IMR-90 (cell line): ENCODE data around the gene SOX5. TPM values are rescaled to one million over a fixed set of nuclear protein-coding genes. Genes with fewer than 3 reads are reported as not detected.
A peak's percentile ranks its signal among the peaks of the same experiment; 100 is the strongest.

ENCODE experiments used
- ATAC-seq: fragments of 200-7000 bp; cut with Tn5 transposase; 2 replicates; pipeline ENCODE4 v1.9.1; 2020; ENCODE audit warnings: low read depth, mild to moderate bottlenecking, moderate library complexity
- BruUV-seq: library from RNA; stranded (reverse); fragments of 400-500 nt; replicated peaks from 2 replicates; lab custom pipeline; 2021; lab: Mats Ljungman, UMichigan
- CTCF ChIA-PET: fragments of 300-600 bp; formaldehyde crosslinking; extraction: SDS; loops from one replicate; lab custom pipeline; 2021; ENCODE audit warnings: antibody characterized with exemption; lab: Yijun Ruan, JAX
- POLR2A ChIA-PET: fragments of 300-600 bp; sonication (Branson Sonifier 250); formaldehyde crosslinking; loops from one replicate; lab custom pipeline; 2022; ENCODE audit warnings: antibody characterized with exemption; ENCODE audit not compliant: unreplicated experiment; lab: Charles Lee
- DNase-seq: peaks from one replicate; pipeline ENCODE4 v3.0.0; 2013
- H2AFZ ChIP-seq: replicated peaks from 2 replicates; pipeline ENCODE3; 2013; ENCODE audit warnings: low read length, mild to moderate bottlenecking; ENCODE audit not compliant: poor library complexity
- H2AK5ac ChIP-seq: 2 replicates; pipeline ENCODE4 v1.6.1; 2013; ENCODE audit warnings: low read depth, low read length, inconsistent platforms
- H2AK9ac ChIP-seq: replicated peaks from 2 replicates; pipeline ENCODE3; 2013; ENCODE audit warnings: mild to moderate bottlenecking, low read depth, low read length, moderate library complexity; ENCODE audit not compliant: poor library complexity
- H2BK120ac ChIP-seq: 2 replicates; pipeline ENCODE4 v1.6.1; 2013; ENCODE audit warnings: low read depth, low read length, inconsistent platforms
- H2BK15ac ChIP-seq: 3 replicates; pipeline ENCODE4 v1.6.1; 2013; ENCODE audit warnings: low read depth, low read length, inconsistent platforms
- H2BK20ac ChIP-seq: 2 replicates; pipeline ENCODE4 v1.6.1; 2013; ENCODE audit warnings: low read depth, mild to moderate bottlenecking, inconsistent platforms, low read length, moderate library complexity
- H2BK5ac ChIP-seq: 2 replicates; pipeline ENCODE4 v1.6.1; 2013; ENCODE audit warnings: mild to moderate bottlenecking, low read depth, low read length, inconsistent platforms; ENCODE audit not compliant: poor library complexity, severe bottlenecking
- H3K14ac ChIP-seq: replicated peaks from 2 replicates; pipeline ENCODE4 v1.6.1; 2013; ENCODE audit warnings: low read depth, low read length, inconsistent platforms
- H3K18ac ChIP-seq: 2 replicates; pipeline ENCODE4 v1.6.1; 2013; ENCODE audit warnings: low read depth, low read length, control low read depth
- H3K23ac ChIP-seq: 2 replicates; pipeline ENCODE4 v1.6.1; 2013; ENCODE audit warnings: low read depth, low read length, inconsistent platforms
- H3K27ac ChIP-seq: 2 replicates; pipeline ENCODE4 v1.5.1; 2013; ENCODE audit warnings: mild to moderate bottlenecking, control low read depth, low read length; ENCODE audit not compliant: insufficient read depth
- H3K27me3 ChIP-seq: 2 replicates; pipeline ENCODE4 v1.6.1; 2013; ENCODE audit warnings: low read length; ENCODE audit not compliant: control insufficient read depth, insufficient read depth
- H3K36me3 ChIP-seq: 2 replicates; pipeline ENCODE4 v1.6.1; 2013; ENCODE audit warnings: low read length, mixed read lengths; ENCODE audit not compliant: control insufficient read depth, insufficient read depth
- H3K4ac ChIP-seq: 2 replicates; pipeline ENCODE4 v1.6.1; 2013; ENCODE audit warnings: low read depth, low read length, inconsistent platforms
- H3K4me1 ChIP-seq: 2 replicates; pipeline ENCODE4 v1.6.1; 2013; ENCODE audit warnings: low read length, mixed read lengths; ENCODE audit not compliant: control insufficient read depth, insufficient read depth
- H3K4me2 ChIP-seq: 2 replicates; pipeline ENCODE4 v1.6.1; 2013; ENCODE audit warnings: low read depth, mild to moderate bottlenecking, control low read depth, low read length, moderate library complexity
- H3K4me3 ChIP-seq: 2 replicates; pipeline ENCODE4 v1.5.1; 2013; ENCODE audit warnings: low read depth, mild to moderate bottlenecking, control low read depth, low read length, moderate library complexity; ENCODE audit not compliant: insufficient read depth
- H3K56ac ChIP-seq: 2 replicates; pipeline ENCODE4 v1.6.1; 2013; ENCODE audit warnings: low read length, inconsistent platforms; ENCODE audit not compliant: insufficient read depth; ENCODE audit errors: extremely low read depth
- H3K79me1 ChIP-seq, 2 experiments: 2 replicates each; pipeline ENCODE4 v1.6.1; 2013; ENCODE audit warnings: low read length in 2 of 2, inconsistent platforms in 1 of 2, low read depth in 1 of 2
- H3K9ac ChIP-seq: 2 replicates; pipeline ENCODE4 v1.6.1; 2013; ENCODE audit warnings: low read depth, low read length, control low read depth
- H3K9me1 ChIP-seq: 2 replicates; pipeline ENCODE4 v1.6.1; 2013; ENCODE audit warnings: low read length, inconsistent platforms; ENCODE audit not compliant: insufficient read depth
- H3K9me3 ChIP-seq: 2 replicates; pipeline ENCODE4 v1.6.1; 2013; ENCODE audit warnings: low read length; ENCODE audit not compliant: control insufficient read depth, insufficient read depth
- H4K20me1 ChIP-seq: 2 replicates; pipeline ENCODE4 v1.6.1; 2013; ENCODE audit warnings: low read length, inconsistent platforms; ENCODE audit not compliant: insufficient read depth
- H4K5ac ChIP-seq: 2 replicates; pipeline ENCODE4 v1.6.1; 2013; ENCODE audit warnings: mild to moderate bottlenecking, low read depth, low read length, control low read depth
- H4K8ac ChIP-seq, 2 experiments: 2 replicates each; pipeline ENCODE4 v1.6.1; 2013; ENCODE audit warnings: low read depth in 2 of 2, low read length in 2 of 2, control low read depth in 1 of 2, inconsistent platforms in 1 of 2
- H4K91ac ChIP-seq: 2 replicates; pipeline ENCODE4 v1.6.1; 2013; ENCODE audit warnings: low read depth, low read length, inconsistent platforms; ENCODE audit not compliant: insufficient read depth
- BHLHE40 ChIP-seq: fragments of 150-350 bp; IDR thresholded peaks from 2 replicates; pipeline ENCODE4 v1.6.1; 2016; ENCODE audit warnings: mild to moderate bottlenecking, low read depth, low read length
- CEBPB ChIP-seq: IDR thresholded peaks from 2 replicates; pipeline ENCODE4 v1.6.1; 2012; ENCODE audit warnings: low read depth, low read length, improper control_type of control experiment
- CHD1 ChIP-seq: IDR thresholded peaks from 2 replicates; pipeline ENCODE4 v1.6.1; 2012; ENCODE audit warnings: low read depth, low read length, improper control_type of control experiment
- ELK1 ChIP-seq: fragments of 150-350 bp; IDR thresholded peaks from 2 replicates; pipeline ENCODE4 v1.6.1; 2016; ENCODE audit warnings: low read depth, mild to moderate bottlenecking, low read length, moderate library complexity, borderline replicate concordance
- FOS ChIP-seq: fragments of 150-350 bp; IDR thresholded peaks from 2 replicates; pipeline ENCODE4 v1.6.1; 2016; ENCODE audit warnings: low read depth, low read length
- MAFK ChIP-seq: IDR thresholded peaks from 2 replicates; pipeline ENCODE4 v1.6.1; 2012; ENCODE audit warnings: low read depth, low read length, improper control_type of control experiment
- MAZ ChIP-seq: IDR thresholded peaks from 2 replicates; pipeline ENCODE4 v1.6.1; 2012; ENCODE audit warnings: low read depth, mild to moderate bottlenecking, low read length, improper control_type of control experiment, moderate library complexity, borderline replicate concordance
- MXI1 ChIP-seq: IDR thresholded peaks from 2 replicates; pipeline ENCODE4 v1.6.1; 2012; ENCODE audit warnings: low read depth, mild to moderate bottlenecking, low read length, moderate library complexity, borderline replicate concordance
- NFE2L2 ChIP-seq: fragments of 150-350 bp; IDR thresholded peaks from 2 replicates; pipeline ENCODE4 v1.6.1; 2016; ENCODE audit warnings: low read depth, mild to moderate bottlenecking, low read length
- POLR2A ChIP-seq: IDR thresholded peaks from 2 replicates; pipeline ENCODE4 v1.6.1; 2012; ENCODE audit warnings: mild to moderate bottlenecking, low read depth, low read length
- RAD21 ChIP-seq: IDR thresholded peaks from 2 replicates; pipeline ENCODE4 v1.6.1; 2012; ENCODE audit warnings: low read length, improper control_type of control experiment
- RCOR1 ChIP-seq: IDR thresholded peaks from 2 replicates; pipeline ENCODE4 v1.6.1; 2012; ENCODE audit warnings: mild to moderate bottlenecking, low read length, improper control_type of control experiment; ENCODE audit not compliant: insufficient replicate concordance
- RFX5 ChIP-seq: IDR thresholded peaks from 2 replicates; pipeline ENCODE4 v1.8.0; 2012; ENCODE audit warnings: low read depth, mild to moderate bottlenecking, low read length, moderate library complexity
- SMC3 ChIP-seq: fragments of 150-350 bp; IDR thresholded peaks from 2 replicates; pipeline ENCODE4 v1.6.1; 2016; ENCODE audit warnings: low read depth, mild to moderate bottlenecking, antibody characterized with exemption, low read length, moderate library complexity
- WGBS, 2 experiments: methylation state at CpG; one replicate each; pipeline versions ENCODE4 v1.1.5 to v1.1.7; 2013; ENCODE audit warnings: missing lambda C conversion rate in 2 of 2; ENCODE audit not compliant: insufficient read length in 1 of 2; ENCODE audit errors: extremely low coverage in 2 of 2; 5-methylcytosine and 5-hydroxymethylcytosine counted together
- dilution Hi-C: fragments of 300-500 bp; cut with HindIII; formaldehyde crosslinking; loops from one replicate; pipeline ENCODE4 v1.14.3; 2018; ENCODE audit warnings: low sequenced_read_pairs; ENCODE audit not compliant: unreplicated experiment
- in situ Hi-C: fragments of 300-500 bp; cut with MboI; formaldehyde crosslinking; loops from 3 replicates; pipeline ENCODE4 v1.14.3; 2019; ENCODE audit warnings: low sequenced_read_pairs, inconsistent platforms, mixed read lengths
- intact Hi-C: fragments of 100-400 bp; cut with micrococcal nuclease; formaldehyde crosslinking; loops from 2 replicates; pipeline ENCODE4 v1.10.0; 2022
- polyA plus RNA-seq, 3 experiments: library from polyadenylated mRNA; depleted of rRNA; stranded (reverse); fragments of >200 nt; gene quantifications; 2 replicates each; pipeline ENCODE4 v1.2.3, GENCODE V29; 2012; ENCODE audit warnings: low replicate concordance in 1 of 3
- total RNA-seq: library from RNA; depleted of rRNA; stranded (reverse); fragments of >200 nt; gene quantifications from 2 replicates; pipeline ENCODE4 v1.2.3, GENCODE V29; 2012
- TF ChIP-seq, protein P1 (sequence below): fragments of 150-350 bp; IDR thresholded peaks from 2 replicates; pipeline ENCODE4 v1.6.1; 2017; ENCODE audit warnings: mild to moderate bottlenecking, antibody characterized with exemption, low read length, low read depth

SOX5 gene
- total and polyA plus RNA-seq, 2 of the 4 experiments (the other 2 are of a cell fraction) = 1.1 to 13.1 TPM

GRCh38 chr12:23950775-23951451 is 1.4 kb upstream of the SOX5 start:
- H2AK5ac ChIP-seq = no peak overlapping the region
- peaks cover 0 to 3% of the 10 kb centered on the region in 2 experiments; a peak in 1 of 4 replicates for H3K79me1 ChIP-seq
- ATAC-seq (peak; percentile 59), DNase-seq (peak; percentile 17)
- no peak overlapping the region for H3K9ac ChIP-seq
- no peaks in the 10 kb centered on the region for H3K27me3 ChIP-seq
- no peaks in the 10 kb centered on the region for H3K4me1 ChIP-seq
- H2BK5ac ChIP-seq = no peak overlapping the region
- CTCF ChIA-PET = interaction anchor here (0.7 kb wide), 1 partner anchor 1047 kb away, joined by 4 read pairs; no protein-coding TSS in a partner anchor
- no peak overlapping the region for H2AK9ac ChIP-seq
- H4K91ac ChIP-seq = no peak overlapping the region
- peak overlapping the region; percentile 76 for H3K23ac ChIP-seq
- no peaks in the 10 kb centered on the region for H3K9me1 ChIP-seq
- 0% methylated on average over 1 of the region's 11 CpGs; no CpG with 5 or more reads in 1 of the 2 experiments for WGBS, 2 experiments
- no peaks in the 10 kb centered on the region for H4K20me1 ChIP-seq
- no peak overlapping the region for H3K18ac ChIP-seq
- 0 out of 2 replicates have a peak overlapping the region, but pooled peaks have one; percentile 9 for H3K4ac ChIP-seq
- POLR2A ChIA-PET = no interaction called here
- dilution Hi-C loops = no loop called here
- intact Hi-C loops = loop anchor here (10.0 kb wide), 1 partner anchor 824 kb away; no protein-coding TSS in a partner anchor
- peak overlapping the region; percentile 63 for H2AFZ ChIP-seq
- in situ Hi-C loops = no loop called here
- no TSS peak for BruUV-seq
- H3K27ac ChIP-seq = no peak overlapping the region
- no peak overlapping the region for H3K56ac ChIP-seq
- no peak overlapping the region for H2BK20ac ChIP-seq
- H4K5ac ChIP-seq = no peak overlapping the region
- H3K14ac ChIP-seq = peak overlapping the region; percentile 43
- peak overlapping the region; percentile 98 for H3K4me2 ChIP-seq
- no peaks in the 10 kb centered on the region for H3K9me3 ChIP-seq
- no peak overlapping the region for H4K8ac ChIP-seq
- H3K4me3 ChIP-seq = peak overlapping the region; percentile 66
- no peak overlapping the region for H2BK15ac ChIP-seq
- H3K36me3 ChIP-seq = no peaks in the 10 kb centered on the region
- no peak overlapping the region for H2BK120ac ChIP-seq
- TF ChIP-seq, protein P1, sequence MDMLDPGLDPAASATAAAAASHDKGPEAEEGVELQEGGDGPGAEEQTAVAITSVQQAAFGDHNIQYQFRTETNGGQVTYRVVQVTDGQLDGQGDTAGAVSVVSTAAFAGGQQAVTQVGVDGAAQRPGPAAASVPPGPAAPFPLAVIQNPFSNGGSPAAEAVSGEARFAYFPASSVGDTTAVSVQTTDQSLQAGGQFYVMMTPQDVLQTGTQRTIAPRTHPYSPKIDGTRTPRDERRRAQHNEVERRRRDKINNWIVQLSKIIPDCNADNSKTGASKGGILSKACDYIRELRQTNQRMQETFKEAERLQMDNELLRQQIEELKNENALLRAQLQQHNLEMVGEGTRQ = no peak
- TF ChIP-seq RFX5 (no peak), RAD21 (no peak), BHLHE40 (no peak), NFE2L2 (no peak), MAZ (no peak), RCOR1 (no peak), MAFK (no peak), SMC3 (no peak), MXI1 (no peak), POLR2A (no peak), FOS (no peak), CEBPB (no peak), ELK1 (no peak), CHD1 (no peak)
